Memory B cell (primary cell): ENCODE measurements around the gene PLXNA2.
A peak's percentile ranks its signal among the peaks of the same experiment; 100 is the strongest.

Source experiments
- ATAC-seq: fragments of 150-1000 bp; cut with Tn5 transposase; 2 replicates; pipeline ENCODE4 v1.10.0; 2021; ENCODE audit warnings: low read depth, mild to moderate bottlenecking, moderate library complexity
- DNase-seq, 2 donors: peaks; one replicate each; pipeline ENCODE4 v3.0.0; 2022; ENCODE audit warnings: low spot score in 2 of 2
- H3K27ac Mint-ChIP-seq: one replicate; pipeline ENCODE4 v1.8.0; 2022; ENCODE audit warnings: mild to moderate bottlenecking, moderate library complexity, mixed read lengths
- H3K27me3 Mint-ChIP-seq: one replicate; pipeline ENCODE4 v1.8.0; 2022; ENCODE audit warnings: mixed read lengths
- H3K36me3 Mint-ChIP-seq: one replicate; pipeline ENCODE4 v1.8.0; 2022; ENCODE audit warnings: mild to moderate bottlenecking, mixed read lengths
- H3K4me1 Mint-ChIP-seq: one replicate; pipeline ENCODE4 v1.8.0; 2022; ENCODE audit warnings: mixed read lengths
- H3K4me3 Mint-ChIP-seq: one replicate; pipeline ENCODE4 v1.8.0; 2022; ENCODE audit warnings: mild to moderate bottlenecking, moderate library complexity, mixed read lengths
- H3K9me3 Mint-ChIP-seq: one replicate; pipeline ENCODE4 v1.8.0; 2022; ENCODE audit warnings: mixed read lengths

The PLXNA2 gene

GRCh38 chr1:207990455-207990854 is 253.7 kb downstream of the PLXNA2 start:
- ATAC-seq, result no peak
- no peaks in the 10 kb centered on the region for H3K4me1 Mint-ChIP-seq
- H3K27me3 Mint-ChIP-seq, result peaks cover 22% of the 10 kb centered on the region
- H3K4me3 Mint-ChIP-seq, result no peak overlapping the region
- no peaks in the 10 kb centered on the region for H3K36me3 Mint-ChIP-seq
- no peak overlapping the region for H3K27ac Mint-ChIP-seq
- no peak for DNase-seq
- H3K9me3 Mint-ChIP-seq, result peaks cover 1% of the 10 kb centered on the region

- ATAC-seq (no peak), DNase-seq (no peak)
- Mint-ChIP-seq H3K4me1 (no peaks in the 10 kb centered on the region), H3K27me3 (peaks cover 17% of the 10 kb centered on the region), H3K27ac (no peak overlapping the region), H3K4me3 (no peak overlapping the region), H3K9me3 (no peaks in the 10 kb centered on the region), H3K36me3 (no peaks in the 10 kb centered on the region)
Observed at GRCh38 chr1:207988326-207989165, 255.6 kb downstream of the PLXNA2 start.

- DNase-seq (no peak), ATAC-seq (no peak)
- Mint-ChIP-seq H3K27me3 (peaks cover 25% of the 10 kb centered on the region), H3K4me3 (no peak overlapping the region), H3K36me3 (no peaks in the 10 kb centered on the region), H3K9me3 (no peaks in the 10 kb centered on the region), H3K4me1 (no peaks in the 10 kb centered on the region), H3K27ac (no peak overlapping the region)
Observed at GRCh38 chr1:207987164-207987563, 257.0 kb downstream of the PLXNA2 start.

- no peak for ATAC-seq
Observed at GRCh38 chr1:207985996-207986395, 258.2 kb downstream of the PLXNA2 start.

GRCh38 chr1:207984831-207985572 is 259.2 kb downstream of the PLXNA2 start:
- no peak overlapping the region for H3K4me3 Mint-ChIP-seq
- no peaks in the 10 kb centered on the region for H3K9me3 Mint-ChIP-seq
- no peak overlapping the region for H3K27ac Mint-ChIP-seq
- no peak for ATAC-seq
- DNase-seq, result no peak
- no peaks in the 10 kb centered on the region for H3K4me1 Mint-ChIP-seq
- H3K36me3 Mint-ChIP-seq, result no peaks in the 10 kb centered on the region
- H3K27me3 Mint-ChIP-seq, result peaks cover 29% of the 10 kb centered on the region

More at GRCh38 chr1:207985996-207986395, 258.2 kb downstream of the PLXNA2 start:
- H3K9me3 Mint-ChIP-seq, result no peaks in the 10 kb centered on the region
- H3K4me3 Mint-ChIP-seq, result no peak overlapping the region
- H3K27me3 Mint-ChIP-seq, result peaks cover 28% of the 10 kb centered on the region
- no peak overlapping the region for H3K27ac Mint-ChIP-seq
- H3K36me3 Mint-ChIP-seq, result no peaks in the 10 kb centered on the region
- no peaks in the 10 kb centered on the region for H3K4me1 Mint-ChIP-seq
- DNase-seq, result no peak

- no peak for DNase-seq
- no peak overlapping the region for H3K27ac Mint-ChIP-seq
- H3K27me3 Mint-ChIP-seq, result peaks cover 22% of the 10 kb centered on the region
- no peak for ATAC-seq
- H3K36me3 Mint-ChIP-seq, result no peaks in the 10 kb centered on the region
- no peak overlapping the region for H3K4me3 Mint-ChIP-seq
- H3K4me1 Mint-ChIP-seq, result no peaks in the 10 kb centered on the region
- no peaks in the 10 kb centered on the region for H3K9me3 Mint-ChIP-seq
Observed at GRCh38 chr1:207983044-207983635, 261.0 kb downstream of the PLXNA2 start.

GRCh38 chr1:207981976-207982375 is 262.2 kb downstream of the PLXNA2 start:
- no peak overlapping the region for H3K27ac Mint-ChIP-seq
- no peaks in the 10 kb centered on the region for H3K9me3 Mint-ChIP-seq
- H3K27me3 Mint-ChIP-seq, result peaks cover 18% of the 10 kb centered on the region
- DNase-seq, result no peak
- no peaks in the 10 kb centered on the region for H3K36me3 Mint-ChIP-seq
- H3K4me1 Mint-ChIP-seq, result no peaks in the 10 kb centered on the region
- H3K4me3 Mint-ChIP-seq, result no peak overlapping the region
- peak; percentile 64 for ATAC-seq

GRCh38 chr1:207978441-207978840 is 265.7 kb downstream of the PLXNA2 start:
- H3K27ac Mint-ChIP-seq, result no peak overlapping the region
- no peak for ATAC-seq
- no peak for DNase-seq
- peaks cover 16% of the 10 kb centered on the region for H3K27me3 Mint-ChIP-seq
- no peak overlapping the region for H3K4me3 Mint-ChIP-seq
- no peaks in the 10 kb centered on the region for H3K4me1 Mint-ChIP-seq
- no peaks in the 10 kb centered on the region for H3K36me3 Mint-ChIP-seq
- H3K9me3 Mint-ChIP-seq, result no peaks in the 10 kb centered on the region

GRCh38 chr1:207977876-207978275 is 266.3 kb downstream of the PLXNA2 start:
- DNase-seq (no peak), ATAC-seq (no peak)
- no peaks in the 10 kb centered on the region for H3K4me1 Mint-ChIP-seq
- no peaks in the 10 kb centered on the region for H3K36me3 Mint-ChIP-seq
- H3K4me3 Mint-ChIP-seq, result no peak overlapping the region
- H3K27me3 Mint-ChIP-seq, result peaks cover 15% of the 10 kb centered on the region
- H3K9me3 Mint-ChIP-seq, result no peaks in the 10 kb centered on the region
- H3K27ac Mint-ChIP-seq, result no peak overlapping the region

- no peak overlapping the region for H3K27ac Mint-ChIP-seq
Observed at GRCh38 chr1:207973898-207974568, 270.2 kb downstream of the PLXNA2 start.

GRCh38 chr1:207972337-207972736 is 271.8 kb downstream of the PLXNA2 start:
- H3K27me3 Mint-ChIP-seq, result peaks cover 8% of the 10 kb centered on the region
- no peaks in the 10 kb centered on the region for H3K36me3 Mint-ChIP-seq
- no peaks in the 10 kb centered on the region for H3K9me3 Mint-ChIP-seq
- no peak overlapping the region for H3K4me3 Mint-ChIP-seq
- no peaks in the 10 kb centered on the region for H3K4me1 Mint-ChIP-seq
- DNase-seq (no peak), ATAC-seq (no peak)
- H3K27ac Mint-ChIP-seq, result no peak overlapping the region

More at GRCh38 chr1:207973898-207974568, 270.2 kb downstream of the PLXNA2 start:
- H3K9me3 Mint-ChIP-seq, result no peaks in the 10 kb centered on the region
- H3K4me1 Mint-ChIP-seq, result no peaks in the 10 kb centered on the region
- DNase-seq (no peak), ATAC-seq (peak; percentile 80)
- H3K4me3 Mint-ChIP-seq, result no peak overlapping the region
- peaks cover 8% of the 10 kb centered on the region for H3K27me3 Mint-ChIP-seq
- no peaks in the 10 kb centered on the region for H3K36me3 Mint-ChIP-seq
